Measurements from ENCODE around the gene ATP6V0A1.

ATP6V0A1 gene

GRCh38 chr17:42531455-42532354 is 73.0 kb downstream of the ATP6V0A1 start:
- ATAC-seq: peak; percentile 30
- TF ChIP-seq PPARA (CRISPR knock-in tag; IDR thresholded peaks at IDR 0.05; ENCODE audit: borderline replicate concordance) (no peak), ZFP30 (CRISPR knock-in tag; IDR thresholded peaks at IDR 0.05) (no peak), GLIS3 (CRISPR knock-in tag; IDR thresholded peaks at IDR 0.05) (no peak), ZC3H10 (CRISPR knock-in tag; IDR thresholded peaks at IDR 0.05) (no peak), SNAI2 (CRISPR knock-in tag; IDR thresholded peaks at IDR 0.05) (no peak), ZNF70 (CRISPR knock-in tag; IDR thresholded peaks at IDR 0.05) (no peak), POU6F1 (CRISPR knock-in tag; IDR thresholded peaks at IDR 0.05; ENCODE audit: borderline replicate concordance, low read depth) (no peak), RARB (CRISPR knock-in tag; IDR thresholded peaks at IDR 0.05) (no peak), BACH2 (CRISPR knock-in tag; IDR thresholded peaks at IDR 0.05; ENCODE audit: borderline replicate concordance) (no peak), ESRRG (CRISPR knock-in tag; IDR thresholded peaks at IDR 0.05) (no peak), ISL1 (CRISPR knock-in tag; IDR thresholded peaks at IDR 0.05) (no peak), CSDC2 (CRISPR knock-in tag; IDR thresholded peaks at IDR 0.05) (no peak), TCF4 (CRISPR knock-in tag; IDR thresholded peaks at IDR 0.05; ENCODE audit: borderline replicate concordance) (no peak), OSR1 (CRISPR knock-in tag; IDR thresholded peaks at IDR 0.05) (no peak), ZNF565 (CRISPR knock-in tag; conservative IDR thresholded peaks at IDR 0.05; ENCODE audit: low read depth) (no peak)
- TF ChIP-seq, protein P1, sequence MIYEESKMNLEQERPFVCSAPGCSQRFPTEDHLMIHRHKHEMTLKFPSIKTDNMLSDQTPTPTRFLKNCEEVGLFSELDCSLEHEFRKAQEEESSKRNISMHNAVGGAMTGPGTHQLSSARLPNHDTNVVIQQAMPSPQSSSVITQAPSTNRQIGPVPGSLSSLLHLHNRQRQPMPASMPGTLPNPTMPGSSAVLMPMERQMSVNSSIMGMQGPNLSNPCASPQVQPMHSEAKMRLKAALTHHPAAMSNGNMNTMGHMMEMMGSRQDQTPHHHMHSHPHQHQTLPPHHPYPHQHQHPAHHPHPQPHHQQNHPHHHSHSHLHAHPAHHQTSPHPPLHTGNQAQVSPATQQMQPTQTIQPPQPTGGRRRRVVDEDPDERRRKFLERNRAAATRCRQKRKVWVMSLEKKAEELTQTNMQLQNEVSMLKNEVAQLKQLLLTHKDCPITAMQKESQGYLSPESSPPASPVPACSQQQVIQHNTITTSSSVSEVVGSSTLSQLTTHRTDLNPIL (CRISPR knock-in tag; IDR thresholded peaks at IDR 0.05; ENCODE audit: low read depth): no peak
- TF ChIP-seq, protein P2, sequence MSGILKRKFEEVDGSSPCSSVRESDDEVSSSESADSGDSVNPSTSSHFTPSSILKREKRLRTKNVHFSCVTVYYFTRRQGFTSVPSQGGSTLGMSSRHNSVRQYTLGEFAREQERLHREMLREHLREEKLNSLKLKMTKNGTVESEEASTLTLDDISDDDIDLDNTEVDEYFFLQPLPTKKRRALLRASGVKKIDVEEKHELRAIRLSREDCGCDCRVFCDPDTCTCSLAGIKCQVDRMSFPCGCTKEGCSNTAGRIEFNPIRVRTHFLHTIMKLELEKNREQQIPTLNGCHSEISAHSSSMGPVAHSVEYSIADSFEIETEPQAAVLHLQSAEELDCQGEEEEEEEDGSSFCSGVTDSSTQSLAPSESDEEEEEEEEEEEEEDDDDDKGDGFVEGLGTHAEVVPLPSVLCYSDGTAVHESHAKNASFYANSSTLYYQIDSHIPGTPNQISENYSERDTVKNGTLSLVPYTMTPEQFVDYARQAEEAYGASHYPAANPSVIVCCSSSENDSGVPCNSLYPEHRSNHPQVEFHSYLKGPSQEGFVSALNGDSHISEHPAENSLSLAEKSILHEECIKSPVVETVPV (CRISPR knock-in tag; IDR thresholded peaks at IDR 0.05): no peak

DNA sequence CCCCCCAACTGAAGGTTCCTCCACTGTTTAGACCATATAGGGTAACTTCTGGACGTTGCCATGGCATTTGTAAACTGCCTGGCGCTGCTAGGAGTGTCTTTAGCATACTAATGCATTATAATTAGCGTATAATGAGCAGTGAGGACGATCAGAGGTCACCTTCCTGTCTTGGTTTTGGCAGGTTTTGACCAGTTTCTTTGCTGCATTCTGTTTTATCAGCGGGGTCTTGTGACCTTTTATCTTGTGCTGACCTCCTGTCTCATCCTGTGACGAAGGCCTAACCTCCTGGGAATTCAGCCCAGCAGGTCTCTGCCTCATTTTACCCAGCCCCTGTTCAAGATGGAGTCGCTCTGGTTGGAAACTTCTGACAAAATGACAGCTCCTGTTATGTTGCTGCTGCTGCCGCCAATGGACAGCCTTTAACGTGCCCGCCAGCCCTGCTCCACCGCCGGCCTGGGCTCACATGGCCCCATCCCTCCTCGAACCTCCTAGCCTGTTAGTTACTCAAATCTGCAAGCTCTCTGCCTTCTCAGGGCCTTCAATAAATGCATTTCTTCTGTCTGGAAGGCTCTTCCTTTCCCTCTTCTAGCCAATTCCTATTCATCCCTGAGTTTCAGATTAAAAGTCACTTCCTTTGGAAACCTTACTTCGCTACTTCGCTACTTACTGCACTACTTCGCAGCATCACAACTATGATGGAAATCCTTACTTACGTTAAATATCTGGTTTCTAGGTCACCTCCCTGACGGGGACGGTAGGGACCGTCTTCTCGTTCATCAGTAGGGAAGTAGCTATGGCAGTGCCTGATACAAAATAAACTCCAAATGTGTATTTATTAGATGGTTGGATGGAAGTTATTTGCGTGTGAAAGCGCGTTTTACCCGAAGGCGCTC is 76.7 kb downstream of the ATP6V0A1 start:
- peak; percentile 26 for ATAC-seq
- TF ChIP-seq, protein P3, sequence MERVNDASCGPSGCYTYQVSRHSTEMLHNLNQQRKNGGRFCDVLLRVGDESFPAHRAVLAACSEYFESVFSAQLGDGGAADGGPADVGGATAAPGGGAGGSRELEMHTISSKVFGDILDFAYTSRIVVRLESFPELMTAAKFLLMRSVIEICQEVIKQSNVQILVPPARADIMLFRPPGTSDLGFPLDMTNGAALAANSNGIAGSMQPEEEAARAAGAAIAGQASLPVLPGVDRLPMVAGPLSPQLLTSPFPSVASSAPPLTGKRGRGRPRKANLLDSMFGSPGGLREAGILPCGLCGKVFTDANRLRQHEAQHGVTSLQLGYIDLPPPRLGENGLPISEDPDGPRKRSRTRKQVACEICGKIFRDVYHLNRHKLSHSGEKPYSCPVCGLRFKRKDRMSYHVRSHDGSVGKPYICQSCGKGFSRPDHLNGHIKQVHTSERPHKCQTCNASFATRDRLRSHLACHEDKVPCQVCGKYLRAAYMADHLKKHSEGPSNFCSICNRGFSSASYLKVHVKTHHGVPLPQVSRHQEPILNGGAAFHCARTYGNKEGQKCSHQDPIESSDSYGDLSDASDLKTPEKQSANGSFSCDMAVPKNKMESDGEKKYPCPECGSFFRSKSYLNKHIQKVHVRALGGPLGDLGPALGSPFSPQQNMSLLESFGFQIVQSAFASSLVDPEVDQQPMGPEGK (CRISPR knock-in tag; IDR thresholded peaks at IDR 0.05; ENCODE audit: borderline replicate concordance): no peak
- TF ChIP-seq, protein P1 (CRISPR knock-in tag; IDR thresholded peaks at IDR 0.05; ENCODE audit: low read depth): peak; percentile 19; the same call in 1 of the 2 replicates

- ATAC-seq: peak; percentile 85
- TF ChIP-seq PPARA (CRISPR knock-in tag; IDR thresholded peaks at IDR 0.05; ENCODE audit: borderline replicate concordance) (no peak), TCF4 (CRISPR knock-in tag; IDR thresholded peaks at IDR 0.05; ENCODE audit: borderline replicate concordance) (no peak), ZNF565 (CRISPR knock-in tag; conservative IDR thresholded peaks at IDR 0.05; ENCODE audit: low read depth) (no peak), ZNF70 (CRISPR knock-in tag; IDR thresholded peaks at IDR 0.05) (no peak), OSR1 (CRISPR knock-in tag; IDR thresholded peaks at IDR 0.05) (no peak), SNAI2 (CRISPR knock-in tag; IDR thresholded peaks at IDR 0.05) (no peak)
- TF ChIP-seq, protein P3 (CRISPR knock-in tag; IDR thresholded peaks at IDR 0.05; ENCODE audit: borderline replicate concordance): no peak
- TF ChIP-seq, protein P4, sequence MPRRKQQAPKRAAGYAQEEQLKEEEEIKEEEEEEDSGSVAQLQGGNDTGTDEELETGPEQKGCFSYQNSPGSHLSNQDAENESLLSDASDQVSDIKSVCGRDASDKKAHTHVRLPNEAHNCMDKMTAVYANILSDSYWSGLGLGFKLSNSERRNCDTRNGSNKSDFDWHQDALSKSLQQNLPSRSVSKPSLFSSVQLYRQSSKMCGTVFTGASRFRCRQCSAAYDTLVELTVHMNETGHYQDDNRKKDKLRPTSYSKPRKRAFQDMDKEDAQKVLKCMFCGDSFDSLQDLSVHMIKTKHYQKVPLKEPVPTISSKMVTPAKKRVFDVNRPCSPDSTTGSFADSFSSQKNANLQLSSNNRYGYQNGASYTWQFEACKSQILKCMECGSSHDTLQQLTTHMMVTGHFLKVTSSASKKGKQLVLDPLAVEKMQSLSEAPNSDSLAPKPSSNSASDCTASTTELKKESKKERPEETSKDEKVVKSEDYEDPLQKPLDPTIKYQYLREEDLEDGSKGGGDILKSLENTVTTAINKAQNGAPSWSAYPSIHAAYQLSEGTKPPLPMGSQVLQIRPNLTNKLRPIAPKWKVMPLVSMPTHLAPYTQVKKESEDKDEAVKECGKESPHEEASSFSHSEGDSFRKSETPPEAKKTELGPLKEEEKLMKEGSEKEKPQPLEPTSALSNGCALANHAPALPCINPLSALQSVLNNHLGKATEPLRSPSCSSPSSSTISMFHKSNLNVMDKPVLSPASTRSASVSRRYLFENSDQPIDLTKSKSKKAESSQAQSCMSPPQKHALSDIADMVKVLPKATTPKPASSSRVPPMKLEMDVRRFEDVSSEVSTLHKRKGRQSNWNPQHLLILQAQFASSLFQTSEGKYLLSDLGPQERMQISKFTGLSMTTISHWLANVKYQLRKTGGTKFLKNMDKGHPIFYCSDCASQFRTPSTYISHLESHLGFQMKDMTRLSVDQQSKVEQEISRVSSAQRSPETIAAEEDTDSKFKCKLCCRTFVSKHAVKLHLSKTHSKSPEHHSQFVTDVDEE (CRISPR knock-in tag; IDR thresholded peaks at IDR 0.05): no peak
Observed at GRCh38 chr17:42536048-42536371, 77.3 kb downstream of the ATP6V0A1 start, which contains the start of gene NAGLU. Gene NAGLU, plus strand, starts transcription at chr17:42536241. Its CDS starts 32 bp downstream, at chr17:42536273.

Measured in SK-N-SH treated with all-trans-retinoic acid at 6 μM for 48 hours (cell line).